Lung (tissue), 12 donors: ENCODE data around the gene DDX24. TPM values are rescaled to one million over a fixed set of nuclear protein-coding genes. Genes with fewer than 3 reads are reported as not detected.
A peak's percentile ranks its signal among the peaks of the same experiment; 100 is the strongest.

Source experiments
- ATAC-seq: fragments of 200-7000 bp; cut with Tn5 transposase; one replicate; pipeline ENCODE4 v1.9.1; 2020; ENCODE audit warnings: moderate number of reproducible peaks; ENCODE audit not compliant: insufficient read depth, low FRiP score
- DNase-seq, 3 donors: peaks; one replicate each; pipeline ENCODE4 v3.0.0-alpha.2; 2013 to 2017
- H3K27ac ChIP-seq, 2 donors: one replicate each; pipeline ENCODE4 v1.5.1; 2013; ENCODE audit warnings: mild to moderate bottlenecking in 2 of 2, moderate library complexity in 2 of 2, control low read depth in 1 of 2, inconsistent platforms in 1 of 2, low read depth in 1 of 2, low read length in 1 of 2
- H3K27me3 ChIP-seq, 3 donors: one replicate each; pipeline ENCODE4 v1.5.1; 2013; ENCODE audit warnings: low read length in 2 of 3; ENCODE audit not compliant: control insufficient read depth in 3 of 3, insufficient read depth in 3 of 3
- H3K36me3 ChIP-seq, 4 donors: one replicate each; pipeline ENCODE4 v1.5.1; 2013; ENCODE audit warnings: low read length in 4 of 4, mild to moderate bottlenecking in 1 of 4, moderate library complexity in 1 of 4; ENCODE audit not compliant: control insufficient read depth in 4 of 4, insufficient read depth in 4 of 4
- H3K4me1 ChIP-seq, 5 donors: one replicate each; pipeline ENCODE4 v1.5.1; 2013; ENCODE audit warnings: low read length in 5 of 5, mild to moderate bottlenecking in 2 of 5, moderate library complexity in 1 of 5; ENCODE audit not compliant: control insufficient read depth in 5 of 5, insufficient read depth in 5 of 5
- H3K4me3 ChIP-seq: one replicate; pipeline ENCODE4 v1.5.1; 2013; ENCODE audit warnings: mild to moderate bottlenecking, control low read depth, moderate library complexity
- H3K9ac ChIP-seq, 2 donors: one replicate each; pipeline ENCODE4 v1.5.1; 2013; ENCODE audit warnings: low read length in 2 of 2, control low read depth in 1 of 2; ENCODE audit not compliant: insufficient read depth in 1 of 2
- H3K9me3 ChIP-seq, 4 donors: one replicate each; pipeline ENCODE4 v1.5.1; 2013; ENCODE audit warnings: low read length in 3 of 4, mild to moderate bottlenecking in 1 of 4, moderate library complexity in 1 of 4; ENCODE audit not compliant: control insufficient read depth in 4 of 4, insufficient read depth in 3 of 4
- WGBS, 2 donors: extraction: QIAGEN DNeasy Blood & Tissue Kit; methylation state at CpG; one replicate each; pipeline ENCODE4 v1.1.7; 2013; 5-methylcytosine and 5-hydroxymethylcytosine counted together
- polyA plus RNA-seq, 2 donors: library from polyadenylated mRNA; stranded (reverse); fragments of 200-250 nt; gene quantifications; one replicate each; pipeline ENCODE4 v1.2.1, GENCODE V29; 2013
- total RNA-seq, 2 donors: library from RNA; depleted of rRNA in 1 of 2; stranded (reverse); fragments of >200 nt in 1 of 2; gene quantifications; one replicate each; pipeline ENCODE4 v1.2.1, GENCODE V29; 2014 to 2021
- TF ChIP-seq, protein P1 (sequence below): IDR thresholded peaks from 2 replicates; pipeline ENCODE4 v1.5.1; 2012; ENCODE audit warnings: mild to moderate bottlenecking; ENCODE audit errors: control extremely low read depth, extremely low read depth
- donor health status: control.
- donor health status: control.
- donor health status: Bipolar disorder and iron deficiency.
- donor health status: healthy.
- donor health status: DM: yes; HTN: yes; CAD: no.

Gene DDX24
- total and polyA plus RNA-seq, 4 donors, result 78.4 to 138 (median 107) TPM

DNA sequence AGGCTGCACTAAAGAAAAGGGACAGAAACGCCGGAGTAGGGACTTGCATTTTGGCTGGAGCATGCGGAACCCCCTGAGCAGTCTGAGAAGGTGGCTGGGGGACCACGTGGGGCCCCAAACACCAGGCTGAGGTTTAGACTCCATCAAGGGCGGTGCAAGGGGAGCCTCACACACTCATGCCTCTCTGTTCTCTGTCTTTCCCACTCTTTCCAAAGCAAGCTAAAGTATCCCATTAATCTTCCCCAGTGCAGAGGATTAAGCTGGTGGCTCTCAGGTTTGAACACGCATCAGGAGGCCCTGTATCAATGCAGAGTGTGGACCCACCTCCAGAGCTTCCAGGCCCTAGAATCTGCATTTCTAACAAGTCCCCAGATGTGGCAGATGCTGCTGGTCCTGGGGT is 70.4 kb downstream of the DDX24 start:
- no peaks in the 10 kb centered on the region for H3K36me3 ChIP-seq
- 91 to 97% methylated on average over 6 of the region's 6 CpGs for WGBS, 2 donors
- no peak for ATAC-seq
- no peaks in the 10 kb centered on the region for H3K4me1 ChIP-seq
- TF ChIP-seq, protein P1, sequence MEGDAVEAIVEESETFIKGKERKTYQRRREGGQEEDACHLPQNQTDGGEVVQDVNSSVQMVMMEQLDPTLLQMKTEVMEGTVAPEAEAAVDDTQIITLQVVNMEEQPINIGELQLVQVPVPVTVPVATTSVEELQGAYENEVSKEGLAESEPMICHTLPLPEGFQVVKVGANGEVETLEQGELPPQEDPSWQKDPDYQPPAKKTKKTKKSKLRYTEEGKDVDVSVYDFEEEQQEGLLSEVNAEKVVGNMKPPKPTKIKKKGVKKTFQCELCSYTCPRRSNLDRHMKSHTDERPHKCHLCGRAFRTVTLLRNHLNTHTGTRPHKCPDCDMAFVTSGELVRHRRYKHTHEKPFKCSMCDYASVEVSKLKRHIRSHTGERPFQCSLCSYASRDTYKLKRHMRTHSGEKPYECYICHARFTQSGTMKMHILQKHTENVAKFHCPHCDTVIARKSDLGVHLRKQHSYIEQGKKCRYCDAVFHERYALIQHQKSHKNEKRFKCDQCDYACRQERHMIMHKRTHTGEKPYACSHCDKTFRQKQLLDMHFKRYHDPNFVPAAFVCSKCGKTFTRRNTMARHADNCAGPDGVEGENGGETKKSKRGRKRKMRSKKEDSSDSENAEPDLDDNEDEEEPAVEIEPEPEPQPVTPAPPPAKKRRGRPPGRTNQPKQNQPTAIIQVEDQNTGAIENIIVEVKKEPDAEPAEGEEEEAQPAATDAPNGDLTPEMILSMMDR, result no peak
- H3K9me3 ChIP-seq, result no peaks in the 10 kb centered on the region
- H3K27ac ChIP-seq, result no peak overlapping the region
- H3K27me3 ChIP-seq, result peaks cover 0 to 3% (median 0%) of the 10 kb centered on the region in 3 donors
- no peak overlapping the region for H3K4me3 ChIP-seq
- no peak overlapping the region for H3K9ac ChIP-seq
- no peak for DNase-seq

DNA sequence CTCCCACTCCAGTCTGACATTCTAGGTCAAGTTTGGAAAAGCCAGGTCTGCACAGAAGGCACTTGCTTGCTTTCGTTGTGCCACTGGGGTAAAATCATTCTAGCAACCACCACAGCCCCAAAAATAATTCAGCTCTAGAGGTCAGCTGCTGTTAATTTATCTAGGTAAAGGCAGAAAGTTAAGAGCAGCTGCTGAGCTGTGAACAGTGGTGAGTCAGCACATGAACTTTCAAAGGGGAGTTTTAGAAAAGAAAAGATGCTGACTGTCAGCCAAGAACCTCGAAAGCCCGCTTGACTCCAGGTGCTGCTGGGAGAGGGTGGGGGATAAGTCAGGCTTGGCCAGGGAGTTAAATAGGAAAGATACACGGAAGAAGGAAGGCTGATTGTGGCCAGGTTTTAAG is 71.2 kb downstream of the DDX24 start:
- Histone ChIP-seq H3K27ac (no peak overlapping the region), H3K27me3 (peaks cover 0 to 2% (median 0%) of the 10 kb centered on the region in 3 donors), H3K4me3 (no peak overlapping the region), H3K4me1 (no peaks in the 10 kb centered on the region), H3K9ac (no peak overlapping the region), H3K9me3 (no peaks in the 10 kb centered on the region), H3K36me3 (no peaks in the 10 kb centered on the region)
- TF ChIP-seq, protein P1, result no peak
- WGBS, 2 donors, result 25 to 42% methylated on average over 4 of the region's 4 CpGs
- DNase-seq (peak in 1 of 3 donors; percentile 19), ATAC-seq (no peak)

DNA sequence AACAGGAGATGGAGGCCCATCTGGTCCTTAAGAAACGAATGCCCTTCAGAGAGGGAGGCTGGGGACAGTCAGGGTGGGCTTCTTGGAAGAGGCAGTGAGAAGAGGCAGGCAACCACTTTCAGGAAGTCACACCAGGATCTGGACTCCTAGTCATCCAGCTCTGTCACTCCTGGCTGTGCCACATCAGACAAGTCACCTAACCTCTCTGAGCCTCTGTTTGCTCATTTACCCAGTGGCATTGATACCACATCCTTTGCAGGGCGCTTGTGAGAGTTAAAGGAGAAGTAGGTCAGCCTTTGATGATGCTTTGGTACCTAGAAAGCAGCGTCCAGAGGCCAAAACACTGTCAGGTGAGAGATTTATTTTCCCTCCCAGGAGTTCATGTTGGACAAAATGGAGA is 72.8 kb downstream of the DDX24 start:
- Histone ChIP-seq H3K36me3 (no peaks in the 10 kb centered on the region), H3K4me3 (no peak overlapping the region), H3K27me3 (no peaks in the 10 kb centered on the region), H3K27ac (no peak overlapping the region), H3K9ac (no peak overlapping the region), H3K9me3 (no peaks in the 10 kb centered on the region), H3K4me1 (no peaks in the 10 kb centered on the region)
- 64 to 72% methylated on average over 3 of the region's 3 CpGs for WGBS, 2 donors
- ATAC-seq, result no peak
- no peak for DNase-seq
- TF ChIP-seq, protein P1, result no peak
